SK-N-SH (cell line): ENCODE measurements around the gene TMEM171. TPM values are rescaled to one million over a fixed set of nuclear protein-coding genes. Genes with fewer than 3 reads are reported as not detected.

Experiments used
- CTCF ChIA-PET: fragments of 300-600, 350-600 bp; formaldehyde crosslinking; extraction: SDS; loops from one replicate; lab custom pipeline; 2021; lab: Yijun Ruan, JAX
- POLR2A ChIA-PET: fragments of 350-600 bp; sonication (Branson Sonifier 250); formaldehyde crosslinking; extraction: SDS; loops from one replicate; lab custom pipeline; 2020; ENCODE audit warnings: antibody characterized with exemption, inconsistent platforms; lab: Yijun Ruan, JAX
- DNase-seq: peaks from one replicate; pipeline ENCODE4 v3.0.0; 2012
- H2AFZ ChIP-seq: fragments of 200-600 bp; sonication (generic); 2 replicates; pipeline ENCODE4 v1.8.1; 2016; ENCODE audit warnings: antibody characterized with exemption, mild to moderate bottlenecking, low read depth
- H3F3A ChIP-seq: fragments of 200-600 bp; sonication (generic); replicated peaks from 2 replicates; pipeline ENCODE3; 2016; ENCODE audit warnings: antibody characterized with exemption, mild to moderate bottlenecking; ENCODE audit not compliant: insufficient read depth
- H3K27ac ChIP-seq, 2 experiments: fragments of 200-500 bp in 1 of 2; fragments of 200-600 bp in 1 of 2; sonication (Bioruptor generic) in 1 of 2; sonication (generic), shearing (Covaris generic) in 1 of 2; 2 replicates each; pipeline versions ENCODE4 v1.5.1 to v1.6.1; 2014 to 2016; ENCODE audit warnings: low read depth in 2 of 2, inconsistent platforms in 1 of 2, low read length in 1 of 2, mild to moderate bottlenecking in 1 of 2, mixed read lengths in 1 of 2
- H3K27me3 ChIP-seq: fragments of 200-600 bp; sonication (generic), shearing (Covaris generic); 2 replicates; pipeline ENCODE4 v1.6.1; 2016; ENCODE audit warnings: mixed run types; ENCODE audit not compliant: insufficient read depth
- H3K36me3 ChIP-seq, 2 experiments: fragments of 200-500 bp in 1 of 2; fragments of 200-600 bp in 1 of 2; sonication (Bioruptor generic) in 1 of 2; sonication (generic) in 1 of 2; replicated peaks in 1 of 2; 2 replicates each; pipeline versions ENCODE3 to v1.5.1; 2014 to 2016; ENCODE audit warnings: low read length in 1 of 2, mild to moderate bottlenecking in 1 of 2; ENCODE audit not compliant: insufficient read depth in 2 of 2, control insufficient read depth in 1 of 2
- H3K4me1 ChIP-seq, 2 experiments: fragments of 200-500 bp in 1 of 2; fragments of 200-600 bp in 1 of 2; sonication (Bioruptor generic) in 1 of 2; sonication (generic), shearing (Covaris generic) in 1 of 2; 2 replicates each; pipeline versions ENCODE4 v1.5.1 to v1.6.1; 2014 to 2016; ENCODE audit warnings: low read depth in 1 of 2, low read length in 1 of 2, mixed run types in 1 of 2; ENCODE audit not compliant: insufficient read depth in 2 of 2, control insufficient read depth in 1 of 2
- H3K4me2 ChIP-seq: fragments of 200-600 bp; sonication (generic), shearing (Covaris generic); 2 replicates; pipeline ENCODE4 v1.6.1; 2017; ENCODE audit warnings: mixed run types
- H3K4me3 ChIP-seq, 2 experiments: fragments of 200-500 bp in 1 of 2; fragments of 200-600 bp in 1 of 2; sonication (Bioruptor generic) in 1 of 2; sonication (generic), shearing (Covaris generic) in 1 of 2; 2 replicates each; pipeline versions ENCODE4 v1.5.1 to v1.8.1; 2014 to 2016; ENCODE audit warnings: low read depth in 2 of 2, inconsistent platforms in 1 of 2, low read length in 1 of 2, mild to moderate bottlenecking in 1 of 2, mixed read lengths in 1 of 2, moderate library complexity in 1 of 2
- H3K79me2 ChIP-seq: fragments of 200-600 bp; sonication (generic); 2 replicates; pipeline ENCODE4 v1.8.1; 2017; ENCODE audit warnings: mild to moderate bottlenecking; ENCODE audit not compliant: insufficient read depth
- H3K9ac ChIP-seq: fragments of 200-600 bp; sonication (generic); 2 replicates; pipeline ENCODE4 v1.6.1; 2017; ENCODE audit warnings: mixed run types
- H3K9me2 ChIP-seq: fragments of 200-600 bp; sonication (generic); 2 replicates; pipeline ENCODE4 v1.6.1; 2017; ENCODE audit warnings: mixed run types
- H3K9me3 ChIP-seq: fragments of 200-600 bp; sonication (generic); 2 replicates; pipeline ENCODE4 v1.6.1; 2017; ENCODE audit warnings: mixed run types, mild to moderate bottlenecking, moderate library complexity
- H4K20me1 ChIP-seq: fragments of 200-600 bp; sonication (generic); 2 replicates; pipeline ENCODE4 v1.6.1; 2017; ENCODE audit warnings: mild to moderate bottlenecking, mixed run types; ENCODE audit not compliant: insufficient read depth
- CHD2 ChIP-seq: fragments of 150-350 bp; IDR thresholded peaks from 2 replicates; pipeline ENCODE4 v1.6.1; 2018; ENCODE audit warnings: low read length; ENCODE audit not compliant: partially characterized antibody
- CTCF ChIP-seq: fragments of 200-600 bp; sonication (generic); IDR thresholded peaks from 2 replicates; pipeline ENCODE4 v1.6.1; 2017; ENCODE audit warnings: antibody characterized with exemption, mild to moderate bottlenecking, moderate library complexity
- FOXJ3 ChIP-seq: sonication (generic); formaldehyde crosslinking; IDR thresholded peaks from 2 replicates; pipeline ENCODE4 v1.5.1; 2020; ENCODE audit warnings: mild to moderate bottlenecking, missing genetic modification reagents
- FOXM1 ChIP-seq: IDR thresholded peaks from 2 replicates; pipeline ENCODE4 v1.4.0; 2012; ENCODE audit warnings: low read depth, mild to moderate bottlenecking
- GATA2 ChIP-seq: sonication (generic); formaldehyde crosslinking; IDR thresholded peaks from 2 replicates; pipeline ENCODE4 v1.5.0; 2020; ENCODE audit warnings: mild to moderate bottlenecking, missing genetic modification reagents
- MEF2A ChIP-seq: IDR thresholded peaks from 2 replicates; pipeline ENCODE4 v1.4.0; 2012; ENCODE audit warnings: low read depth, borderline replicate concordance
- MXI1 ChIP-seq: IDR thresholded peaks from 2 replicates; pipeline ENCODE4 v1.6.1; 2012; ENCODE audit warnings: mild to moderate bottlenecking, low read depth, low read length, improper control_type of control experiment
- NRF1 ChIP-seq: IDR thresholded peaks from 2 replicates; pipeline ENCODE4 v1.6.1; 2012; ENCODE audit warnings: low read depth, mild to moderate bottlenecking, low read length
- RAD21 ChIP-seq: IDR thresholded peaks from 2 replicates; pipeline ENCODE4 v1.6.1; 2012; ENCODE audit warnings: mild to moderate bottlenecking, low read length
- SIN3A ChIP-seq: IDR thresholded peaks from 2 replicates; pipeline ENCODE4 v1.6.1; 2012; ENCODE audit warnings: low read depth, mild to moderate bottlenecking, low read length, moderate library complexity, borderline replicate concordance
- TAF1 ChIP-seq: IDR thresholded peaks from 2 replicates; pipeline ENCODE4 v1.6.1; 2012; ENCODE audit warnings: low read depth, mild to moderate bottlenecking, low read length, moderate library complexity, borderline replicate concordance
- TCF12 ChIP-seq: IDR thresholded peaks from 2 replicates; pipeline ENCODE4 v1.4.0; 2012
- WGBS: methylation state at CpG from one replicate; pipeline ENCODE4 v1.1.6; 2017; ENCODE audit warnings: low lambda C conversion rate; 5-methylcytosine and 5-hydroxymethylcytosine counted together
- polyA plus RNA-seq, 3 experiments: library from polyadenylated mRNA; depleted of rRNA; stranded (reverse); fragments of >200 nt; gene quantifications; 2 replicates each; pipeline ENCODE4 v1.2.3, GENCODE V29; 2012
- TF ChIP-seq, protein P1 (sequence below): fragments of 150-350 bp; IDR thresholded peaks from 2 replicates; pipeline ENCODE4 v1.6.1; 2016; ENCODE audit warnings: mild to moderate bottlenecking, low read depth, low read length
- TF ChIP-seq, protein P2 (sequence below): IDR thresholded peaks from 2 replicates; pipeline ENCODE4 v1.4.0; 2012; ENCODE audit warnings: low read depth, borderline replicate concordance
- TF ChIP-seq, protein P3 (sequence below): fragments of 150-350 bp; IDR thresholded peaks from 2 replicates; pipeline ENCODE4 v1.6.1; 2017; ENCODE audit warnings: antibody characterized with exemption, low read length, low read depth, borderline replicate concordance

Gene TMEM171
- polyA plus RNA-seq, 1 of the 3 experiments (the other 2 are of a cell fraction) = 7.6 TPM

DNA sequence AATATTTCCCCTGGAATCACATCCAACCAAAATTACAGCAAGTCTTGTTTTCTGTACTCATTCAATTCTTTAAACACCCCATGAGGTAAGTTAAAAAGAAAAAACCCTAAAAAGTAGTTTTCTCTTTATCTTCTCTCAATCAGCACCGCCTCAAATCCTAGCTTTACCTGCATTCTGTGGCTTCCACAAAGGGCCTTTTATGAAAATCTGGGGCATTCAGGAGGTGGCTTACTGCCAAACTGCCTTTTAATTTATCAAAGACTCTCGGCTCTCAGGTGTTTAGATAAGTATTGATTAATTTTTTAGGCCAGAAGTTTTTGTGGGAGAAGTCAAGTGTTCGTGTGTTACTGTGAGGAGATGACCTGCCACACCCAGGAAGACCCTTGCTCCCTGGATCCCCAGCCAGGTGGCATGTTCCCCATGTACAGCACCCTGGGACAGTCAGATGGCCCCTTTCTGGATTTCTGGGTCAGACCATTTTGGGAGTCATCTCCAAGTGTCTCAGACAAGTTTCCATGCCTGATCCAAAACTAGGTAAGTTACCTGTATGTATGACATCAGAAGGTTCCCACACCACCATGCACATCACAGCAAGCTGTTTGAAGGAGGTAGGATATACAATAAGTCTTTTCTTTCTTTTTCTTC lies 6.2 kb upstream of the TMEM171 start:
- no peak for TF ChIP-seq CHD2
- no peak for TF ChIP-seq TAF1
- TF ChIP-seq SIN3A = no peak
- TF ChIP-seq MEF2A = no peak
- no peak for TF ChIP-seq RAD21
- no peak for TF ChIP-seq MXI1
- TF ChIP-seq CTCF = no peak
- no peak for TF ChIP-seq NRF1
- TF ChIP-seq TCF12 = no peak
- TF ChIP-seq, protein P1, sequence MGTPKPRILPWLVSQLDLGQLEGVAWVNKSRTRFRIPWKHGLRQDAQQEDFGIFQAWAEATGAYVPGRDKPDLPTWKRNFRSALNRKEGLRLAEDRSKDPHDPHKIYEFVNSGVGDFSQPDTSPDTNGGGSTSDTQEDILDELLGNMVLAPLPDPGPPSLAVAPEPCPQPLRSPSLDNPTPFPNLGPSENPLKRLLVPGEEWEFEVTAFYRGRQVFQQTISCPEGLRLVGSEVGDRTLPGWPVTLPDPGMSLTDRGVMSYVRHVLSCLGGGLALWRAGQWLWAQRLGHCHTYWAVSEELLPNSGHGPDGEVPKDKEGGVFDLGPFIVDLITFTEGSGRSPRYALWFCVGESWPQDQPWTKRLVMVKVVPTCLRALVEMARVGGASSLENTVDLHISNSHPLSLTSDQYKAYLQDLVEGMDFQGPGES = no peak
- TF ChIP-seq, protein P2, sequence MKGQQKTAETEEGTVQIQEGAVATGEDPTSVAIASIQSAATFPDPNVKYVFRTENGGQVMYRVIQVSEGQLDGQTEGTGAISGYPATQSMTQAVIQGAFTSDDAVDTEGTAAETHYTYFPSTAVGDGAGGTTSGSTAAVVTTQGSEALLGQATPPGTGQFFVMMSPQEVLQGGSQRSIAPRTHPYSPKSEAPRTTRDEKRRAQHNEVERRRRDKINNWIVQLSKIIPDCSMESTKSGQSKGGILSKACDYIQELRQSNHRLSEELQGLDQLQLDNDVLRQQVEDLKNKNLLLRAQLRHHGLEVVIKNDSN = no peak
- TF ChIP-seq, protein P3, sequence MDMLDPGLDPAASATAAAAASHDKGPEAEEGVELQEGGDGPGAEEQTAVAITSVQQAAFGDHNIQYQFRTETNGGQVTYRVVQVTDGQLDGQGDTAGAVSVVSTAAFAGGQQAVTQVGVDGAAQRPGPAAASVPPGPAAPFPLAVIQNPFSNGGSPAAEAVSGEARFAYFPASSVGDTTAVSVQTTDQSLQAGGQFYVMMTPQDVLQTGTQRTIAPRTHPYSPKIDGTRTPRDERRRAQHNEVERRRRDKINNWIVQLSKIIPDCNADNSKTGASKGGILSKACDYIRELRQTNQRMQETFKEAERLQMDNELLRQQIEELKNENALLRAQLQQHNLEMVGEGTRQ = no peak
- no peak for TF ChIP-seq GATA2 (CRISPR knock-in tag)
- TF ChIP-seq FOXJ3 (CRISPR knock-in tag) = no peak
- no peak for TF ChIP-seq FOXM1
- Histone ChIP-seq H3K27me3 (no peaks in the 10 kb centered on the region), H3K4me1 (peaks cover 9 to 16% of the 10 kb centered on the region in 2 experiments), H3K9ac (no peak overlapping the region), H3K9me2 (no peaks in the 10 kb centered on the region), H3F3A (peaks cover 13% of the 10 kb centered on the region), H3K9me3 (0 out of 2 replicates have a peak, but pooled peaks cover 7% of the 10 kb centered on the region), H3K27ac (no peak overlapping the region), H3K4me2 (no peak overlapping the region), H3K4me3 (no peak overlapping the region), H3K36me3 (peaks cover 0 to 3% of the 10 kb centered on the region in 2 experiments), H2AFZ (no peak overlapping the region), H3K79me2 (no peaks in the 10 kb centered on the region), H4K20me1 (no peaks in the 10 kb centered on the region)
- DNase-seq = no peak
- ChIA-PET POLR2A (no interaction called here), CTCF (no interaction called here)
- 62% methylated on average over 3 of the region's 3 CpGs for WGBS
